ENCODE measurements around the gene CRYBG3. TPM values are rescaled to one million over a fixed set of nuclear protein-coding genes. Genes with fewer than 3 reads are reported as not detected.

Gene CRYBG3
- total RNA-seq, 1 donor from 2014 or later: 7.5 TPM

- TF ChIP-seq CTCF (conservative IDR thresholded peaks at IDR 0.05; ENCODE audit: low read depth, low read length): no peak
- no peak for DNase-seq (ENCODE audit: low read depth)
These were observed 10.9 kb upstream of the CRYBG3 start for GRCh38 chr3:97810779-97811390.

GRCh38 chr3:97815149-97815917 is 6.5 kb upstream of the CRYBG3 start:
- H3K4me3 ChIP-seq (ENCODE audit: low read depth, low read length): no peak overlapping the region
- no peak for DNase-seq (ENCODE audit: low read depth)
- TF ChIP-seq CTCF (conservative IDR thresholded peaks at IDR 0.05; ENCODE audit: low read depth, low read length): no peak

More at GRCh38 chr3:97810779-97811390, 10.9 kb upstream of the CRYBG3 start:
- no peak overlapping the region for H3K4me3 ChIP-seq (ENCODE audit: low read depth, low read length)

- no peak for DNase-seq (ENCODE audit: low read depth)
- TF ChIP-seq CTCF (conservative IDR thresholded peaks at IDR 0.05; ENCODE audit: low read depth, low read length): no peak
- no peak overlapping the region for H3K4me3 ChIP-seq (ENCODE audit: low read depth, low read length)
These were observed 5.0 kb upstream of the CRYBG3 start for GRCh38 chr3:97816811-97817210.

GRCh38 chr3:97817965-97818364 is 3.8 kb upstream of the CRYBG3 start:
- no peak for DNase-seq (ENCODE audit: low read depth)
- H3K4me3 ChIP-seq (ENCODE audit: low read depth, low read length): no peak overlapping the region
- no peak for TF ChIP-seq CTCF (conservative IDR thresholded peaks at IDR 0.05; ENCODE audit: low read depth, low read length)

GRCh38 chr3:97820780-97821179 is 1.0 kb upstream of the CRYBG3 start:
- DNase-seq (ENCODE audit: low read depth): no peak
- H3K4me3 ChIP-seq (ENCODE audit: low read depth, low read length): peak overlapping the region; percentile 94
- TF ChIP-seq CTCF (conservative IDR thresholded peaks at IDR 0.05; ENCODE audit: low read depth, low read length): no peak

- H3K4me3 ChIP-seq (ENCODE audit: low read depth, low read length): peak overlapping the region; percentile 94
- peak; percentile 19 for DNase-seq (ENCODE audit: low read depth)
- no peak for TF ChIP-seq CTCF (conservative IDR thresholded peaks at IDR 0.05; ENCODE audit: low read depth, low read length)
These were observed 481 bp upstream of the CRYBG3 start for GRCh38 chr3:97821287-97821773.
